Measurements from ENCODE around the gene SEC22C.

The SEC22C gene

GRCh38 chr3:42502429-42503250, 79.1 kb downstream of the SEC22C start, which contains the start of gene VIPR1:
Gene VIPR1 (plus strand): TSS chr3:42502643. CDS start chr3:42502736, 93 bp downstream.
- Histone ChIP-seq H3K4me3 (ENCODE audit: low read depth in 1 of 5, low read length in 5 of 5) (peak within 1 kb of the TSS; percentile 54 to 67 (median 65)), H3K9ac (ENCODE audit: low read length in 5 of 5) (peak within 1 kb of the TSS in 3 of 5 donors; percentile 6 to 56 (median 31)), H3K4me1 (ENCODE audit: control insufficient read depth in 5 of 5, insufficient read depth in 5 of 5, low read length in 5 of 5) (peaks cover 0 to 43% (median 21%) of the 10 kb centered on the region in 5 donors), H3K27ac (ENCODE audit: low read depth, low read length) (no peak within 1 kb of the TSS), H3K27me3 (ENCODE audit: control insufficient read depth in 5 of 5, insufficient read depth in 4 of 5, low read length in 5 of 5) (peaks cover 0 to 33% (median 27%) of the 10 kb centered on the region in 5 donors), H3K36me3 (ENCODE audit: control insufficient read depth in 5 of 5, insufficient read depth in 5 of 5, low read length in 5 of 5) (no peaks in the 10 kb centered on the region), H3K9me3 (ENCODE audit: control insufficient read depth in 5 of 5, low read length in 5 of 5) (no peaks in the 10 kb centered on the region)

- Histone ChIP-seq H3K4me1 (ENCODE audit: control insufficient read depth in 5 of 5, insufficient read depth in 5 of 5, low read length in 5 of 5) (peaks cover 5 to 45% (median 25%) of the 10 kb centered on the region in 5 donors), H3K27ac (ENCODE audit: low read depth, low read length) (no peak overlapping the region), H3K27me3 (ENCODE audit: control insufficient read depth in 5 of 5, insufficient read depth in 4 of 5, low read length in 5 of 5) (peaks cover 0 to 33% (median 27%) of the 10 kb centered on the region in 5 donors), H3K36me3 (ENCODE audit: control insufficient read depth in 5 of 5, insufficient read depth in 5 of 5, low read length in 5 of 5) (no peaks in the 10 kb centered on the region), H3K4me3 (ENCODE audit: low read depth in 1 of 5, low read length in 5 of 5) (peak overlapping the region; percentile 54 to 67 (median 65)), H3K9me3 (ENCODE audit: control insufficient read depth in 5 of 5, low read length in 5 of 5) (no peaks in the 10 kb centered on the region), H3K9ac (ENCODE audit: low read length in 5 of 5) (peak overlapping the region in 2 of 5 donors; percentile 31 to 56)
Measured at GRCh38 chr3:42501681-42502428, 79.9 kb downstream of the SEC22C start.

GRCh38 chr3:42501321-42501680, 80.5 kb downstream of the SEC22C start:
- Histone ChIP-seq H3K27ac (ENCODE audit: low read depth, low read length) (no peak overlapping the region), H3K4me1 (ENCODE audit: control insufficient read depth in 5 of 5, insufficient read depth in 5 of 5, low read length in 5 of 5) (peaks cover 6 to 45% (median 26%) of the 10 kb centered on the region in 5 donors), H3K9me3 (ENCODE audit: control insufficient read depth in 5 of 5, low read length in 5 of 5) (no peaks in the 10 kb centered on the region), H3K4me3 (ENCODE audit: low read depth in 1 of 5, low read length in 5 of 5) (peak overlapping the region in 4 of 5 donors; percentile 54 to 66 (median 62)), H3K27me3 (ENCODE audit: control insufficient read depth in 5 of 5, insufficient read depth in 4 of 5, low read length in 5 of 5) (peaks cover 0 to 33% (median 27%) of the 10 kb centered on the region in 5 donors), H3K36me3 (ENCODE audit: control insufficient read depth in 5 of 5, insufficient read depth in 5 of 5, low read length in 5 of 5) (no peaks in the 10 kb centered on the region), H3K9ac (ENCODE audit: low read length in 5 of 5) (no peak overlapping the region)

- peak overlapping the region in 3 of 5 donors; percentile 60 to 66 (median 65) for H3K4me3 ChIP-seq (ENCODE audit: low read depth in 1 of 5, low read length in 5 of 5)
- no peaks in the 10 kb centered on the region for H3K9me3 ChIP-seq (ENCODE audit: control insufficient read depth in 5 of 5, low read length in 5 of 5)
- H3K27ac ChIP-seq (ENCODE audit: low read depth, low read length): no peak overlapping the region
- peaks cover 0 to 33% (median 27%) of the 10 kb centered on the region in 5 donors for H3K27me3 ChIP-seq (ENCODE audit: control insufficient read depth in 5 of 5, insufficient read depth in 4 of 5, low read length in 5 of 5)
- no peak overlapping the region for H3K9ac ChIP-seq (ENCODE audit: low read length in 5 of 5)
- H3K4me1 ChIP-seq (ENCODE audit: control insufficient read depth in 5 of 5, insufficient read depth in 5 of 5, low read length in 5 of 5): peaks cover 6 to 45% (median 26%) of the 10 kb centered on the region in 5 donors
- no peaks in the 10 kb centered on the region for H3K36me3 ChIP-seq (ENCODE audit: control insufficient read depth in 5 of 5, insufficient read depth in 5 of 5, low read length in 5 of 5)
Measured at GRCh38 chr3:42500909-42501308, 80.9 kb downstream of the SEC22C start.

GRCh38 chr3:42500091-42500490, 81.7 kb downstream of the SEC22C start:
- Histone ChIP-seq H3K4me1 (ENCODE audit: control insufficient read depth in 5 of 5, insufficient read depth in 5 of 5, low read length in 5 of 5) (peaks cover 6 to 45% (median 26%) of the 10 kb centered on the region in 5 donors), H3K9me3 (ENCODE audit: control insufficient read depth in 5 of 5, low read length in 5 of 5) (no peaks in the 10 kb centered on the region), H3K4me3 (ENCODE audit: low read depth in 1 of 5, low read length in 5 of 5) (no peak overlapping the region), H3K36me3 (ENCODE audit: control insufficient read depth in 5 of 5, insufficient read depth in 5 of 5, low read length in 5 of 5) (no peaks in the 10 kb centered on the region), H3K9ac (ENCODE audit: low read length in 5 of 5) (no peak overlapping the region), H3K27me3 (ENCODE audit: control insufficient read depth in 5 of 5, insufficient read depth in 4 of 5, low read length in 5 of 5) (peaks cover 0 to 33% (median 27%) of the 10 kb centered on the region in 5 donors), H3K27ac (ENCODE audit: low read depth, low read length) (no peak overlapping the region)

GRCh38 chr3:42499478-42499871, 82.3 kb downstream of the SEC22C start:
- peaks cover 6 to 42% (median 26%) of the 10 kb centered on the region in 5 donors for H3K4me1 ChIP-seq (ENCODE audit: control insufficient read depth in 5 of 5, insufficient read depth in 5 of 5, low read length in 5 of 5)
- H3K4me3 ChIP-seq (ENCODE audit: low read depth in 1 of 5, low read length in 5 of 5): no peak overlapping the region
- no peak overlapping the region for H3K27ac ChIP-seq (ENCODE audit: low read depth, low read length)
- no peak overlapping the region for H3K9ac ChIP-seq (ENCODE audit: low read length in 5 of 5)
- no peaks in the 10 kb centered on the region for H3K9me3 ChIP-seq (ENCODE audit: control insufficient read depth in 5 of 5, low read length in 5 of 5)
- peaks cover 0 to 33% (median 27%) of the 10 kb centered on the region in 5 donors for H3K27me3 ChIP-seq (ENCODE audit: control insufficient read depth in 5 of 5, insufficient read depth in 4 of 5, low read length in 5 of 5)
- no peaks in the 10 kb centered on the region for H3K36me3 ChIP-seq (ENCODE audit: control insufficient read depth in 5 of 5, insufficient read depth in 5 of 5, low read length in 5 of 5)

GRCh38 chr3:42498791-42499477, 82.8 kb downstream of the SEC22C start:
- no peaks in the 10 kb centered on the region for H3K9me3 ChIP-seq (ENCODE audit: control insufficient read depth in 5 of 5, low read length in 5 of 5)
- H3K4me1 ChIP-seq (ENCODE audit: control insufficient read depth in 5 of 5, insufficient read depth in 5 of 5, low read length in 5 of 5): peaks cover 6 to 39% (median 26%) of the 10 kb centered on the region in 5 donors
- no peak overlapping the region for H3K9ac ChIP-seq (ENCODE audit: low read length in 5 of 5)
- no peaks in the 10 kb centered on the region for H3K36me3 ChIP-seq (ENCODE audit: control insufficient read depth in 5 of 5, insufficient read depth in 5 of 5, low read length in 5 of 5)
- no peak overlapping the region for H3K4me3 ChIP-seq (ENCODE audit: low read depth in 1 of 5, low read length in 5 of 5)
- peaks cover 0 to 33% (median 27%) of the 10 kb centered on the region in 5 donors for H3K27me3 ChIP-seq (ENCODE audit: control insufficient read depth in 5 of 5, insufficient read depth in 4 of 5, low read length in 5 of 5)
- H3K27ac ChIP-seq (ENCODE audit: low read depth, low read length): no peak overlapping the region

GRCh38 chr3:42498034-42498433, 83.7 kb downstream of the SEC22C start:
- Histone ChIP-seq H3K9ac (ENCODE audit: low read length in 5 of 5) (no peak overlapping the region), H3K36me3 (ENCODE audit: control insufficient read depth in 5 of 5, insufficient read depth in 5 of 5, low read length in 5 of 5) (no peaks in the 10 kb centered on the region), H3K27ac (ENCODE audit: low read depth, low read length) (no peak overlapping the region), H3K4me3 (ENCODE audit: low read depth in 1 of 5, low read length in 5 of 5) (no peak overlapping the region), H3K27me3 (ENCODE audit: control insufficient read depth in 5 of 5, insufficient read depth in 4 of 5, low read length in 5 of 5) (peaks cover 0 to 31% (median 27%) of the 10 kb centered on the region in 5 donors), H3K9me3 (ENCODE audit: control insufficient read depth in 5 of 5, low read length in 5 of 5) (no peaks in the 10 kb centered on the region), H3K4me1 (ENCODE audit: control insufficient read depth in 5 of 5, insufficient read depth in 5 of 5, low read length in 5 of 5) (peaks cover 6 to 40% (median 30%) of the 10 kb centered on the region in 5 donors)

Measured in subcutaneous abdominal adipose tissue (tissue), 5 donors.